Adrenal gland (tissue), 5 donors: ENCODE data around the gene GDF7.

ENCODE experiments used
- CTCF ChIP-seq, 6 experiments: fragments of 450-650 bp in 4 of 6; fragments of 200-600 bp in 2 of 6; sonication (generic) in 1 of 6; IDR thresholded peaks; 1 replicate in 5 of 6; 2 replicates in 1 of 6; pipeline versions ENCODE4 v1.5.1 to v1.8.0; 2016 to 2021; ENCODE audit warnings: antibody characterized with exemption in 6 of 6, mild to moderate bottlenecking in 2 of 6, moderate library complexity in 1 of 6
- POLR2A ChIP-seq, 2 donors: fragments of 450-650 bp; IDR thresholded peaks; one replicate each; pipeline ENCODE4 v1.6.1; 2017; ENCODE audit warnings: antibody characterized with exemption in 2 of 2, mild to moderate bottlenecking in 2 of 2, moderate library complexity in 1 of 2
- donor health status: DM: no; HTN: no; CAD: no.

GRCh38 chr2:20620271-20620681 is 46.7 kb upstream of the GDF7 start:
- TF ChIP-seq CTCF (IDR thresholded peaks at IDR 0.05) (no peak), POLR2A (IDR thresholded peaks at IDR 0.05) (no peak)
